GM12878 (cell line): Measurements from ENCODE around the gene NTN1. TPM values are rescaled to one million over a fixed set of nuclear protein-coding genes. Genes with fewer than 3 reads are reported as not detected.

Source experiments
- ATAC-seq: fragments of 200-7000 bp; cut with Tn5 transposase; 3 replicates; pipeline ENCODE4 v1.9.1; 2020; ENCODE audit warnings: mild to moderate bottlenecking, moderate library complexity
- BruUV-seq: library from RNA; stranded (reverse); fragments of 400-500 nt; replicated peaks from 2 replicates; lab custom pipeline; 2021; lab: Mats Ljungman, UMichigan
- CTCF ChIA-PET: fragments of 300-600 bp; sonication (Branson Sonifier 250); formaldehyde crosslinking; extraction: SDS; loops from one replicate; lab custom pipeline; 2021; ENCODE audit warnings: inconsistent platforms; lab: Yijun Ruan, JAX
- POLR2A ChIA-PET: fragments of 350-600 bp; formaldehyde crosslinking; extraction: SDS; loops from one replicate; lab custom pipeline; 2021; ENCODE audit warnings: inconsistent platforms; lab: Charles Lee
- RAD21 ChIA-PET: fragments of 300-600 bp; sonication (Branson Sonifier 250); formaldehyde crosslinking; loops from one replicate; lab custom pipeline; 2023; ENCODE audit warnings: antibody characterized with exemption; ENCODE audit not compliant: unreplicated experiment; lab: Charles Lee
- SMC1A ChIA-PET: fragments of 300-600 bp; sonication (Branson Sonifier 250); formaldehyde crosslinking; loops from one replicate; lab custom pipeline; 2023; ENCODE audit not compliant: unreplicated experiment, uncharacterized antibody; lab: Charles Lee
- DNase-seq: peaks from one replicate; pipeline ENCODE4 v3.0.0-alpha.2; 2011; ENCODE audit warnings: low read depth, low spot score
- FAIRE-seq: peaks from 3 replicates; lab custom pipeline; 2011; peaks lifted over from hg19 to GRCh38; lab: Jason Lieb, UNC
- H2AFZ ChIP-seq: 2 replicates; pipeline ENCODE4 v1.6.0; 2011; ENCODE audit warnings: low read depth, low read length, control low read depth; ENCODE audit not compliant: control insufficient read depth
- H3K27ac ChIP-seq: 2 replicates; pipeline ENCODE4 v1.5.1; 2011; ENCODE audit warnings: control low read depth; ENCODE audit not compliant: control insufficient read depth, insufficient read depth
- H3K27me3 ChIP-seq, 2 experiments: replicated peaks in 1 of 2; 2 replicates each; pipeline versions ENCODE4 v1.6.0 to v1.6.1; 2011; ENCODE audit warnings: low read length in 1 of 2; ENCODE audit not compliant: control insufficient read depth in 2 of 2, insufficient read depth in 2 of 2
- H3K36me3 ChIP-seq, 2 experiments: 2 replicates each; pipeline ENCODE4 v1.5.1; 2011; ENCODE audit warnings: low read length in 1 of 2; ENCODE audit not compliant: control insufficient read depth in 2 of 2, insufficient read depth in 2 of 2
- H3K4me1 ChIP-seq: 2 replicates; pipeline ENCODE4 v1.6.1; 2011; ENCODE audit warnings: mild to moderate bottlenecking, low read length, moderate library complexity, mixed read lengths; ENCODE audit not compliant: control insufficient read depth, insufficient read depth
- H3K4me2 ChIP-seq: 2 replicates; pipeline ENCODE4 v1.6.0; 2011; ENCODE audit warnings: control low read depth; ENCODE audit not compliant: control insufficient read depth, insufficient read depth
- H3K4me3 ChIP-seq: fragments of 200-600 bp; sonication (generic); 2 replicates; pipeline ENCODE4 v1.5.1; 2016
- H3K79me2 ChIP-seq: 2 replicates; pipeline ENCODE4 v1.6.0; 2011; ENCODE audit warnings: low read length; ENCODE audit not compliant: control insufficient read depth, insufficient read depth
- H3K9ac ChIP-seq: 2 replicates; pipeline ENCODE4 v1.8.0; 2011; ENCODE audit warnings: low read length, control low read depth, mixed read lengths; ENCODE audit not compliant: control insufficient read depth, insufficient read depth
- H3K9me3 ChIP-seq: replicated peaks from 3 replicates; pipeline ENCODE4 v1.5.1; 2011; ENCODE audit warnings: mild to moderate bottlenecking, low read length; ENCODE audit not compliant: control insufficient read depth, insufficient read depth
- H4K20me1 ChIP-seq: 2 replicates; pipeline ENCODE4 v1.6.0; 2011; ENCODE audit not compliant: control insufficient read depth, insufficient read depth
- CHD4 ChIP-seq: fragments of 200-600 bp; sonication (generic); IDR thresholded peaks from 2 replicates; pipeline ENCODE4 v1.6.1; 2016; ENCODE audit warnings: mild to moderate bottlenecking
- HDGF ChIP-seq: fragments of 450-650 bp; IDR thresholded peaks from 2 replicates; pipeline ENCODE4 v1.6.1; 2016; ENCODE audit warnings: antibody characterized with exemption
- NFXL1 ChIP-seq: fragments of 450-650 bp; IDR thresholded peaks from 2 replicates; pipeline ENCODE4 v1.6.1; 2017; ENCODE audit warnings: antibody characterized with exemption, mild to moderate bottlenecking, borderline replicate concordance
- NR2C1 ChIP-seq: fragments of 450-650 bp; IDR thresholded peaks from 2 replicates; pipeline ENCODE4 v1.6.1; 2017; ENCODE audit warnings: antibody characterized with exemption, mild to moderate bottlenecking, moderate library complexity
- RAD21 ChIP-seq: IDR thresholded peaks from 2 replicates; pipeline ENCODE4 v1.6.1; 2011; ENCODE audit warnings: mild to moderate bottlenecking, low read depth, low read length, moderate library complexity; ENCODE audit not compliant: insufficient read depth
- RELA ChIP-seq: fragments of 450-650 bp; IDR thresholded peaks from 2 replicates; pipeline ENCODE4 v1.8.0; 2014; ENCODE audit warnings: borderline replicate concordance; ENCODE audit not compliant: partially characterized antibody
- SREBF1 ChIP-seq: IDR thresholded peaks from 2 replicates; pipeline ENCODE4 v1.6.1; 2012; ENCODE audit warnings: mild to moderate bottlenecking, low read length
- SRF ChIP-seq, 2 experiments: IDR thresholded peaks; 2 replicates each; pipeline ENCODE4 v1.6.1; 2011; ENCODE audit warnings: low read depth in 2 of 2, low read length in 2 of 2, mild to moderate bottlenecking in 1 of 2, moderate library complexity in 1 of 2
- ZNF384 ChIP-seq: IDR thresholded peaks from 2 replicates; pipeline ENCODE4 v1.6.1; 2012; ENCODE audit warnings: low read depth, mild to moderate bottlenecking, low read length, improper control_type of control experiment, borderline replicate concordance
- ZSCAN29 ChIP-seq: fragments of 450-650 bp; IDR thresholded peaks from 2 replicates; pipeline ENCODE4 v1.6.1; 2017; ENCODE audit warnings: mild to moderate bottlenecking, moderate library complexity
- ZZZ3 ChIP-seq: IDR thresholded peaks from 2 replicates; pipeline ENCODE4 v1.6.1; 2011; ENCODE audit warnings: low read depth; ENCODE audit not compliant: control insufficient read depth, insufficient read length
- WGBS: methylation state at CpG from one replicate; pipeline ENCODE4 v1.1.6; 2016; ENCODE audit warnings: low lambda C conversion rate; ENCODE audit not compliant: insufficient replicate concordance, insufficient coverage; ENCODE audit errors: missing lambda C conversion rate; 5-methylcytosine and 5-hydroxymethylcytosine counted together
- in situ Hi-C: fragments of 300-500 bp; cut with MboI; formaldehyde crosslinking; loops from 9 replicates; pipeline ENCODE4 v1.14.3; 2018; ENCODE audit warnings: mixed read lengths
- intact Hi-C: fragments of 100-400 bp; cut with micrococcal nuclease; formaldehyde crosslinking; loops from one replicate; pipeline ENCODE4 v1.14.2; 2022; ENCODE audit not compliant: unreplicated experiment
- polyA plus RNA-seq, 11 experiments: library from polyadenylated mRNA; depleted of rRNA in 4 of 11; unstranded in 6 of 11; stranded (reverse) in 5 of 11; fragments of >200 nt; fragmentation: Nextera tagmentation in 4 of 11; fragmentation: Illumina TruSeq in 1 of 11; extraction: Ambion mirVana in 4 of 11; extraction: Trizol in 1 of 11; gene quantifications; 1 replicate in 1 of 11; 2 replicates in 10 of 11; pipeline versions ENCODE4 v1.2.1 to v1.2.3, GENCODE V29; 2011 to 2016; ENCODE audit warnings: inconsistent platforms in 2 of 11, missing spikeins in 2 of 11, low read depth in 1 of 11
- total RNA-seq, 4 experiments: library from RNA; depleted of rRNA in 3 of 4; stranded (reverse); fragments of >200 nt in 3 of 4; fragmentation: Illumina TruSeq in 1 of 4; extraction: Trizol in 1 of 4; gene quantifications; 2 replicates each; pipeline versions ENCODE4 v1.2.1 to v1.2.3, GENCODE V29; 2013 to 2021
- TF ChIP-seq, protein P1 (sequence below): fragments of 450-650 bp; IDR thresholded peaks from 2 replicates; pipeline ENCODE4 v1.6.1; 2016; ENCODE audit warnings: mild to moderate bottlenecking
- TF ChIP-seq, protein P2 (sequence below): IDR thresholded peaks from 2 replicates; pipeline ENCODE4 v1.6.1; 2012; ENCODE audit warnings: low read depth, low read length, improper control_type of control experiment
- TF ChIP-seq, protein P3 (sequence below): fragments of 450-650 bp; IDR thresholded peaks from 2 replicates; pipeline ENCODE4 v1.6.1; 2017; ENCODE audit warnings: mild to moderate bottlenecking
- TF ChIP-seq, protein P4 (sequence below): IDR thresholded peaks from 2 replicates; pipeline ENCODE4 v1.6.1; 2011; ENCODE audit warnings: low read depth, mild to moderate bottlenecking, low read length, moderate library complexity, borderline replicate concordance; ENCODE audit errors: extremely low read depth

NTN1 gene
- total and polyA plus RNA-seq, 10 of the 15 experiments (the other 5 are each of a cell fraction or from before 2014, with no cell fraction given): 0.02 to 0.89 (median 0.35) TPM

DNA sequence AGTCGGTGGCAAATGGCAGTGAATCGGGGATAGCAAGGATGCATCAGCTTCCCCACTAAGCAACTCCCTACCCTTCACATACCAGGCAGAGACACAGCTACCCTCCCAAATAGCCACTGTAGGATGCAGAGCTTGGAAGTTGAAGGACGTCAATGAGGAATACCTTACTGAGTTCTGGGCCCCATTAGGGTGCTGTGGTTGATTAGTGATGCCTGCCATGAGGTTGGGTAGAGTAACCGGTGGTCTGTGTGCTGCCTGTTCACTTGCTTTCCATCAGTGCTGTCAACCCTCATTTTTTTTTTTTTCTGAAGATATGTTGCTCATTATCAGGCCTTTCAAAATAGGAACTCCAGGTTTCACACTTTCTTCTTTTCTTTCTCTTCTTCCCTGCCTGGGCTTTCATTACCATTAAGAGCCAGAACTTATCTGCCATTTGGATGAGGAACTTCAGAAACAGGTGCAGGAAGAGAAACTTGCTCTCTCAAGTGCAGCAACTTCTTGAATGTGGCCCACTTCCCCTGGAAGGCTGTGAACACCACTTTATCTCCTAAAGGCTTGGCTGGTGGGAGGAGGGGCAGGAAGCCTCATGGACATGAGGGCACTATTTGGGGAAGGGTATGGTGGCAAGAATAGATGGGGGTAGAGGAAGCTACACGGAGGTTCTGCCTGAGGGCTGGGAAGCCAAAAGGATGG, 183.5 kb downstream of the NTN1 start (continued):
- TF ChIP-seq RELA (no peak), RAD21 (no peak), CHD4 (no peak), SREBF1 (no peak)

DNA sequence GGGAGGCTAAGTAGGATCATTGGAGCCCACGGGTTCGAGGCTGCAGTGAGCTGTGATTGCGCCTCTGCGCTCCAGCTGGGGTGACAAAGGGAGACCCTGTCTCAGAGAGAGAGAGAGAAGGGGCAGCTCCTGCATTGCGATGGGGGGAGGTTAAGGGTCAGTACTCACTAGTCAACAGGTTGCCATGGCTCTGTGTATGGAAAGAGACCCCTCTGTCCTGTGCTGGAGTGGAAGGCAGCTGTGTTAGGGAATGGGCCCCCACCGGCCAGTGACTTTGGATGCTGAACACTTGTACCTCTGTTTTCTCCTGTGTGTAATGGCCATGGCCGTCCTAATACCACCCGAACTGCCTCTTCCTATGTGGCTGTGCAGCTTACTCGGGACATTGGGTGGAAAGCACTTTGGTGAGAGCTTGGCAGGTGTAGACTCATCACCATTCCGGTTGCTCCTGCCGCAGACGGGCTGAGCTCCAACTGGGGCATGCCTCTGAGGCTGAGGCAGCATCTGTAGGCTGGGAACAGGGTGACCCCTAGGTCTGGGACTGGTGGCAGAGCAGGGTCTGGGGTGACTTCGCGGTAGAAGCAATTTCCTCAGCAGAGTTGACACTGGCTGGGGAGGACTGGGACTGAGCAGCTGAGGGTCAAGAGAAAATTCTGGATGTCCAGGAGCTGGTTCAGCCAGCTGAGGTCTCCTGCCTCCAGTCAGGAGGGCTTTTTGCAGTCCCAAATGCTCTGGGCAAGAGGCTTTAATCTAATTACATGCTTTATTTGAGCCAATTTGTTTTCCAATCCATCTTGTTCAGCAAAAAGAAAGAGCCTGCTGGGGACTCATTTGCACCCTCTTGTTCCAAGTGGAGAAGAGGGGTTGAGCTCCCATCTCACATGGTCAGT, 184.5 kb downstream of the NTN1 start:
- H2AFZ ChIP-seq: no peak overlapping the region
- ATAC-seq: no peak
- CTCF ChIA-PET: interaction anchor here (0.7 to 0.8 kb wide), 2 partner anchors 9 to 10 kb away, joined by 3 to 4 read pairs; no protein-coding TSS in a partner anchor
- TF ChIP-seq, protein P1, sequence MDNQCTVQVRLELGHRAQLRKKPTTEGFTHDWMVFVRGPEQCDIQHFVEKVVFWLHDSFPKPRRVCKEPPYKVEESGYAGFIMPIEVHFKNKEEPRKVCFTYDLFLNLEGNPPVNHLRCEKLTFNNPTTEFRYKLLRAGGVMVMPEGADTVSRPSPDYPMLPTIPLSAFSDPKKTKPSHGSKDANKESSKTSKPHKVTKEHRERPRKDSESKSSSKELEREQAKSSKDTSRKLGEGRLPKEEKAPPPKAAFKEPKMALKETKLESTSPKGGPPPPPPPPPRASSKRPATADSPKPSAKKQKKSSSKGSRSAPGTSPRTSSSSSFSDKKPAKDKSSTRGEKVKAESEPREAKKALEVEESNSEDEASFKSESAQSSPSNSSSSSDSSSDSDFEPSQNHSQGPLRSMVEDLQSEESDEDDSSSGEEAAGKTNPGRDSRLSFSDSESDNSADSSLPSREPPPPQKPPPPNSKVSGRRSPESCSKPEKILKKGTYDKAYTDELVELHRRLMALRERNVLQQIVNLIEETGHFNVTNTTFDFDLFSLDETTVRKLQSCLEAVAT: no peak
- TF ChIP-seq HDGF (no peak), ZZZ3 (no peak), RAD21 (no peak), ZNF384 (no peak), ZSCAN29 (no peak), NR2C1 (no peak), SRF (IDR thresholded peaks at IDR 0.05; ENCODE audit: low read depth in 2 of 2, low read length in 2 of 2) (no peak), NFXL1 (no peak)
- TF ChIP-seq, protein P2, sequence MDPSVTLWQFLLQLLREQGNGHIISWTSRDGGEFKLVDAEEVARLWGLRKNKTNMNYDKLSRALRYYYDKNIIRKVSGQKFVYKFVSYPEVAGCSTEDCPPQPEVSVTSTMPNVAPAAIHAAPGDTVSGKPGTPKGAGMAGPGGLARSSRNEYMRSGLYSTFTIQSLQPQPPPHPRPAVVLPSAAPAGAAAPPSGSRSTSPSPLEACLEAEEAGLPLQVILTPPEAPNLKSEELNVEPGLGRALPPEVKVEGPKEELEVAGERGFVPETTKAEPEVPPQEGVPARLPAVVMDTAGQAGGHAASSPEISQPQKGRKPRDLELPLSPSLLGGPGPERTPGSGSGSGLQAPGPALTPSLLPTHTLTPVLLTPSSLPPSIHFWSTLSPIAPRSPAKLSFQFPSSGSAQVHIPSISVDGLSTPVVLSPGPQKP: no peak
- TF ChIP-seq, protein P3, sequence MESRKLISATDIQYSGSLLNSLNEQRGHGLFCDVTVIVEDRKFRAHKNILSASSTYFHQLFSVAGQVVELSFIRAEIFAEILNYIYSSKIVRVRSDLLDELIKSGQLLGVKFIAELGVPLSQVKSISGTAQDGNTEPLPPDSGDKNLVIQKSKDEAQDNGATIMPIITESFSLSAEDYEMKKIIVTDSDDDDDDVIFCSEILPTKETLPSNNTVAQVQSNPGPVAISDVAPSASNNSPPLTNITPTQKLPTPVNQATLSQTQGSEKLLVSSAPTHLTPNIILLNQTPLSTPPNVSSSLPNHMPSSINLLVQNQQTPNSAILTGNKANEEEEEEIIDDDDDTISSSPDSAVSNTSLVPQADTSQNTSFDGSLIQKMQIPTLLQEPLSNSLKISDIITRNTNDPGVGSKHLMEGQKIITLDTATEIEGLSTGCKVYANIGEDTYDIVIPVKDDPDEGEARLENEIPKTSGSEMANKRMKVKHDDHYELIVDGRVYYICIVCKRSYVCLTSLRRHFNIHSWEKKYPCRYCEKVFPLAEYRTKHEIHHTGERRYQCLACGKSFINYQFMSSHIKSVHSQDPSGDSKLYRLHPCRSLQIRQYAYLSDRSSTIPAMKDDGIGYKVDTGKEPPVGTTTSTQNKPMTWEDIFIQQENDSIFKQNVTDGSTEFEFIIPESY: no peak
- TF ChIP-seq, protein P4, sequence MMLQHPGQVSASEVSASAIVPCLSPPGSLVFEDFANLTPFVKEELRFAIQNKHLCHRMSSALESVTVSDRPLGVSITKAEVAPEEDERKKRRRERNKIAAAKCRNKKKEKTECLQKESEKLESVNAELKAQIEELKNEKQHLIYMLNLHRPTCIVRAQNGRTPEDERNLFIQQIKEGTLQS: no peak

More for the DNA sequence above, 184.5 kb downstream of the NTN1 start:
- Histone ChIP-seq H3K27me3 (no peaks in the 10 kb centered on the region; a peak in 1 of 4 replicates), H3K9me3 (no peaks in the 10 kb centered on the region; the same call in 2 of the 3 replicates), H3K4me3 (no peak overlapping the region), H3K4me2 (no peak overlapping the region), H4K20me1 (no peaks in the 10 kb centered on the region), H3K36me3 (no peaks in the 10 kb centered on the region), H3K9ac (no peak overlapping the region), H3K79me2 (no peaks in the 10 kb centered on the region), H3K27ac (no peak overlapping the region), H3K4me1 (peaks cover 14% of the 10 kb centered on the region)
- no TSS peak for BruUV-seq
- in situ Hi-C loops (no loop called here), intact Hi-C loops (no loop called here)
- RAD21 ChIA-PET: no interaction called here
- FAIRE-seq: no peak
- POLR2A ChIA-PET: interaction anchor here (1.2 kb wide), 1 partner anchor 14 kb away, joined by 3 read pairs; no protein-coding TSS in a partner anchor
- whole genome bisulfite sequencing: 60% methylated on average over 14 of the region's 14 CpGs
- SMC1A ChIA-PET: interaction anchor here (0.7 to 1.0 kb wide), 3 partner anchors 12 to 85 kb away, joined by 3 read pairs; no protein-coding TSS in a partner anchor
- no peak for DNase-seq
